ENCODE measurements around the gene SMIM13. TPM values are rescaled to one million over a fixed set of nuclear protein-coding genes. Genes with fewer than 3 reads are reported as not detected.
"Not testable (repeated sequence)": the region's sequence is repeated elsewhere in the genome, so short reads cannot be mapped to it uniquely, and the experiment has no call there.

Gene SMIM13
- total RNA-seq, 2 experiments from 2014 or later: 9.0 to 9.4 TPM

DNA sequence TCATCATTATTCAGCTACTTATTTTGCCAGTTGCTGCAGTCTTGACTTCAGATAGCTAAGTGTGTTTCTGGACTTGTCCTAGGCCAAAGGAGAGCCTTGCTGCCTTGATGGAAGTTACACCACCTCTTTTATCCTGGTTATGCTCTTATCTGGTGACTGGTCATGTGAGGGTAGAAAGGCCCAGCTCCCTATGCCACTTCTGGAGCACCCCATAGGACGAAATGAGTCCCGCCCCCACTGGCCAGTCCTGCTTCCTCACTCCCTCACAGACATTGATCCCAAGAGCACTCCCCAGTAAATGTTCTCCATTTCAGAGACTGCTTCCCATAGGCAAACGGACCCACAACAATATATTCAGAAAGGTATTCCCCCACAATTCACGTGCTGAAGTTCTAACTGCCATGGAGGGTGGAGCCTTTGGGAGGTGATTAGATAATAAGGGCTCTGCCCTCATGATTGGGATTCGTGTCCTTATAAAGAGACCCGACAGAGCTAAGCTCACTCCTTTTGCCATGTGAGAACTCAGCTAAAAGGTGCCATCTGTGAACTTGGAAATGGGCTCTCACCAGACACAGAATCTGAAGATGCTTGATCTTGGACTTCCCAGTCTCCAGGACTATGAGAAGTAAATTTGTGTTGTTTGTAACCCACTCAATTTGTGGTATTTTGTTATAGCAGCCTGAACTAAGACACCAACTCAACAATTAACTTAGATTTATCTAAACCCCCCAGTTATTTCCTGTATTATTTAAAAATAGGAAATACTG, 28.0 kb upstream of the SMIM13 start:
- H3K27ac Mint-ChIP-seq: no peak overlapping the region
- no peaks in the 10 kb centered on the region for H3K9me3 Mint-ChIP-seq
- peaks cover 4% of the 10 kb centered on the region for H3K27me3 Mint-ChIP-seq
- ChIA-PET CTCF (interaction anchor here (0.8 to 1.7 kb wide), 4 partner anchors 10 to 431 kb away, joined by 3 to 4 read pairs (median 4); no protein-coding TSS in a partner anchor), POLR2A (no interaction called here)
- H3K4me1 Mint-ChIP-seq: no peaks in the 10 kb centered on the region
- H3K36me3 Mint-ChIP-seq (ENCODE audit: low read depth): no peaks in the 10 kb centered on the region
- DNase-seq: no peak
- no peak overlapping the region for H3K4me3 Mint-ChIP-seq

DNA sequence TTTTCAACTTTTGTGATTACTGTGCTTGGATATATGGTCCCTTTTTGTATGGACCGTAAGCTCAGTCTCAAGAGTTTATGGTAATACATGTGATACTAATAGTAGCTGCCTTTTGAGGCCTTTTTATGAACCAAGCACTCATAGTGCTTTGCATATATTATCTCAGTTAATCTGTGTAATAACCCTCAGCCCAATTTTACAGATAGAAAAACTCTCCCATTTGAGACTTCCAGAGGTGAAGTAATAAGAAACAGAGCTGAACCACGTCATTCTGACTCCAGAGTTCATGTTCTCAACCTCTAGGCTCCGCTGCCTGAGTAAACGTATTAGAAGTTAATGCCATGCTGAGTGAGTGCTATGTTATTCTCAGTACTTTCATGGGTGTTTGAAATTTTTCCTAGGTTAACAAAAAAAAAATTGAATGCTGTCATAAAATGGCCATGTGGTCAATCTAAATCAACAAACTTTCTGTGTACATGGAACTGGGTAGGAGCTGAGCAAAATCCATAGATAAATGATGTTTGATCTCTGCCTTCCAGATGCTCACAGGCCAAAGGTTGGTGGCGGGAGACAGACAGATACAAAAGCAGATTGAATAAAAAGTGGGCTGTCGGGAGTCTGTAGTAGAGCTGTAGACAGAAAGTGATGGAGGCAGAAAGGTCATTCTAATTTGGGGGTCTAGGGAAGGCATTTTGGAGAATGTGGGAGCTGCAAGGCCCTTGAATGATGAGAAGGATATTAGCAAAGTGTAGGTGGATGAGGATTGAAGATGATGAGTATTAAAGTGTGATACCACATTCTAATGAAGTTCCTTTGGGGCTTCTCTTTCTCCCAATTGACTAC, 26.9 kb upstream of the SMIM13 start:
- H3K27me3 Mint-ChIP-seq: peaks cover 6% of the 10 kb centered on the region
- POLR2A ChIA-PET: no interaction called here

DNA sequence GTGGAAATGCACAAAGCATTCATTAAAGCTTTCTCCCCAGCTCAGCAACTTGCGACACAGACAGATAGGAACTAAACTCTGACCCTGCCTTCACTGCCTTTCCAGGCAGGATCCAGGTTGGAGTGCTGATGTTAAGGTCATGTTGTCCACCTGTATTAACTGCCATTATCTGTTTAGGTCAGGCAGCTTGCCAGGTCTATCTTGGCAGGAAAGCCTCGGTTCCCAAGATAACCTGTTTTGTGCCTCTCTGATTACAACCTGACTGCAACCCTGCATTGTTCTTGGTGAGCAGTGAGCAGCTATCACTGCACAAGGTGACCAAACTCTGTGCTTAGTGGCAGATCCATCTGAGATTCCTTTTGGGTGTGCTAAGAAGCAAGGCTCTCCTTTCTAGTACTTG, 26.3 kb upstream of the SMIM13 start:
- no peaks in the 10 kb centered on the region for H3K9me3 Mint-ChIP-seq
- no peak for DNase-seq
- no peaks in the 10 kb centered on the region for H3K36me3 Mint-ChIP-seq (ENCODE audit: low read depth)
- peaks cover 6% of the 10 kb centered on the region for H3K27me3 Mint-ChIP-seq
- CTCF ChIA-PET: interaction anchor here (1.0 to 1.7 kb wide), 5 partner anchors 8 to 589 kb away, joined by 3 to 8 read pairs (median 4); no protein-coding TSS in a partner anchor
- no peaks in the 10 kb centered on the region for H3K4me1 Mint-ChIP-seq
- no peak overlapping the region for H3K27ac Mint-ChIP-seq
- POLR2A ChIA-PET: no interaction called here
- no peak overlapping the region for H3K4me3 Mint-ChIP-seq

More for the DNA sequence above, 26.9 kb upstream of the SMIM13 start:
- no peak for DNase-seq
- Mint-ChIP-seq H3K27ac (no peak overlapping the region), H3K4me3 (no peak overlapping the region), H3K4me1 (no peaks in the 10 kb centered on the region), H3K9me3 (no peaks in the 10 kb centered on the region), H3K36me3 (ENCODE audit: low read depth) (no peaks in the 10 kb centered on the region)
- CTCF ChIA-PET: interaction anchor here (0.9 to 1.7 kb wide), 6 partner anchors 9 to 588 kb away, joined by 3 to 8 read pairs (median 4); no protein-coding TSS in a partner anchor

DNA sequence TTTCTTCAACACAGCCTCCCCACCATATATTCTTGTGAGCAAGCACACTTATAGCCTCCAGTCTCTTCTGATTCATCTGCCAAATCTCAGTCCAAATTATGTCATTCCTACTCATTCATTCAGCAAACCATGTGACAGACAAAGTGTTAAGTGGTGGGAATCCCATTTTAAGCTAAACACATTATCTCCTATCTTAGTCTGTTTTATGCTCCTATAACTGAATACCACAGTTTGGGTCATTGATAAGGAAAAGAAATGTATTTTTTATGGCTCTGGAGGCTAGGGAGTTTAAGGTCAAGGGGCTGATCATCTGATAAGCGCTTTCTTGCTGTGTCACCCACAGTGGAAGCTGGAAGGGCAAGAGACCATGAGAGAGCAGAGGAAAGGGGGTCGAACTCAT, 23.9 kb upstream of the SMIM13 start:
- DNase-seq: no peak
- POLR2A ChIA-PET: no interaction called here
- Mint-ChIP-seq H3K27ac (no peak overlapping the region), H3K27me3 (peaks cover 3% of the 10 kb centered on the region), H3K36me3 (ENCODE audit: low read depth) (no peaks in the 10 kb centered on the region), H3K4me3 (no peak overlapping the region), H3K4me1 (no peaks in the 10 kb centered on the region), H3K9me3 (no peaks in the 10 kb centered on the region)
- CTCF ChIA-PET: interaction anchor here (0.7 to 2.6 kb wide), 6 partner anchors 19 to 508 kb away, joined by 3 to 6 read pairs (median 4); no protein-coding TSS in a partner anchor

GRCh38 chr6:11072101-11072500, 21.5 kb upstream of the SMIM13 start:
- no peaks in the 10 kb centered on the region for H3K4me1 Mint-ChIP-seq
- H3K36me3 Mint-ChIP-seq (ENCODE audit: low read depth): no peaks in the 10 kb centered on the region
- ChIA-PET CTCF (interaction anchor here (3.4 kb wide), 1 partner anchor 117 kb away, joined by 10 read pairs; no protein-coding TSS in a partner anchor), POLR2A (no interaction called here)
- H3K27me3 Mint-ChIP-seq: peaks cover 3% of the 10 kb centered on the region
- DNase-seq: no peak
- H3K27ac Mint-ChIP-seq: no peak overlapping the region
- H3K4me3 Mint-ChIP-seq: no peak overlapping the region
- no peaks in the 10 kb centered on the region for H3K9me3 Mint-ChIP-seq

- H3K27ac Mint-ChIP-seq: no peak overlapping the region
- H3K9me3 Mint-ChIP-seq: no peaks in the 10 kb centered on the region
- ChIA-PET CTCF (interaction anchor here (1.2 to 1.7 kb wide), 3 partner anchors 8 to 10 kb away, joined by 3 to 7 read pairs (median 4); no protein-coding TSS in a partner anchor), POLR2A (no interaction called here)
- H3K27me3 Mint-ChIP-seq: no peaks in the 10 kb centered on the region
- H3K36me3 Mint-ChIP-seq (ENCODE audit: low read depth): no peaks in the 10 kb centered on the region
- H3K4me1 Mint-ChIP-seq: no peaks in the 10 kb centered on the region
- no peak for DNase-seq
- no peak overlapping the region for H3K4me3 Mint-ChIP-seq
Measured at GRCh38 chr6:11076540-11076939, 17.1 kb upstream of the SMIM13 start.

DNA sequence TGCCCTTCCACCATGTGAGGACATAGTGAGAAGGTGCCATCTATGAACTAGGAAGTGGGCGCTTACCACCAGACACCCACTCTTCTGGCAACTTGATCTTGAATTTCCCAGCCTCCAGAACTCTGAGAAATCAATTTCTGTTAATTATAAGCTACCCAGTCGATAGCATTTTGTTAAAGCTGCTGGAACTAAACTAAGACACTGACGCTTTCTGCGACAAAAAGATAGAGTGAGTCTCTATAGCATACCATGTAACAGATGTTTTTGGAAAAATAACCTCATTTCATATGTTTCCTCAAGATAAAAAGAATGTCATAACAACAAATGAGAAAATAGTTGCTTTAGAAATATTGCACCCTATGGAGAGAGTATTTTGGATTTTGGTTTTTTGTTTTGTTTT, 15.4 kb upstream of the SMIM13 start:
- ChIA-PET CTCF (no interaction called here), POLR2A (no interaction called here)
- Mint-ChIP-seq H3K4me1 (no peaks in the 10 kb centered on the region), H3K27me3 (no peaks in the 10 kb centered on the region), H3K27ac (no peak overlapping the region), H3K36me3 (ENCODE audit: low read depth) (no peaks in the 10 kb centered on the region), H3K4me3 (no peak overlapping the region), H3K9me3 (no peaks in the 10 kb centered on the region)
- no peak for DNase-seq

DNA sequence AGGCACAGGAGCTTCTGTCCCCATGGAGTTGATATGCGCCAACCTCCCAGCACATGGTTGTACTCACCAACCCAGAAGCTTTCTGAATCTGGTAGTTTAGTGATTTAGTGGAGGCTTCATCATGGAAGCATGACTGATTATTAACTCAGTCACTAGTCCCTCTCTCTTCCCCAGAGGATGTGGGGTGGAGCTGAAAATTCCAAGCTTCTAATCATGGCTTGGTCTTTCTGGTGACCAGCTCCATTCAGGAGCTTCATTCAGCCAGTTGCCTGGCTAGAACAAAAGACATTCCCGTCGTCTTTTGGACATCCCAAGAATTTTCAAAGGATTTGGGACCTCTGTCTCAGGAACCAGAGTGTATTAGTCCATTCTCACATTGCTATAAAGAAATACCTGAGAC, 13.3 kb upstream of the SMIM13 start:
- Mint-ChIP-seq H3K27me3 (no peaks in the 10 kb centered on the region), H3K9me3 (no peaks in the 10 kb centered on the region), H3K36me3 (ENCODE audit: low read depth) (no peaks in the 10 kb centered on the region), H3K4me1 (no peaks in the 10 kb centered on the region), H3K27ac (no peak overlapping the region), H3K4me3 (no peak overlapping the region)
- CTCF ChIA-PET: interaction anchor here (0.6 to 0.7 kb wide), 2 partner anchors 12 to 385 kb away, joined by 3 read pairs; partner anchors contain the start of gene PAK1IP1
- POLR2A ChIA-PET: no interaction called here
- no peak for DNase-seq

GRCh38 chr6:11083491-11083890, 10.1 kb upstream of the SMIM13 start:
- no peaks in the 10 kb centered on the region for H3K4me1 Mint-ChIP-seq
- ChIA-PET CTCF (no interaction called here), POLR2A (no interaction called here)
- H3K27ac Mint-ChIP-seq: no peak overlapping the region
- no peaks in the 10 kb centered on the region for H3K9me3 Mint-ChIP-seq
- no peak overlapping the region for H3K4me3 Mint-ChIP-seq
- DNase-seq: no peak
- H3K36me3 Mint-ChIP-seq (ENCODE audit: low read depth): no peaks in the 10 kb centered on the region
- H3K27me3 Mint-ChIP-seq: no peaks in the 10 kb centered on the region

DNA sequence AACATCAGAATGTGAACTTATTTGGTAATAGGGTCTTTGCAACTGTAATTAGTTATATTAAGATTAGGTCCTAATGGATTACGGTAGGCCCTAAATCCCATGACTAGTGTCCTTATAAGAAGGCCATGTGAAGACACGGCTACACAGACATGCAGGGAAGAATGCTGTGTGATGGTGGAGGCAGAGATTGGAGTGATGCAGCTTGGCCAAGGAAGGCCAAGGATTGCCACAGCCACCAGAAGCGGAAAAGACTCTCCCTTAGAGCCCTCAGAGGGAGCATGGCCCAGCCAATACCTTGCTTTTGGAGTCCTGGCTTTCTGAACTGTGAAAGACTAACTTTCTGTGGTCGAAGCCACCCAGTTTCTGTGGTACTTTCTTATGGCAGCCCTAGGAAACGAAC, 9.7 kb upstream of the SMIM13 start:
- ChIA-PET CTCF (no interaction called here), POLR2A (no interaction called here)
- Mint-ChIP-seq H3K4me1 (no peaks in the 10 kb centered on the region), H3K9me3 (no peaks in the 10 kb centered on the region), H3K27ac (no peak overlapping the region), H3K4me3 (no peak overlapping the region), H3K27me3 (no peaks in the 10 kb centered on the region), H3K36me3 (ENCODE audit: low read depth) (no peaks in the 10 kb centered on the region)
- DNase-seq: no peak

GRCh38 chr6:11085758-11086435, 7.7 kb upstream of the SMIM13 start:
- CTCF ChIA-PET: no interaction called here
- no peaks in the 10 kb centered on the region for H3K27me3 Mint-ChIP-seq
- H3K4me3 Mint-ChIP-seq: no peak overlapping the region
- H3K4me1 Mint-ChIP-seq: no peaks in the 10 kb centered on the region
- POLR2A ChIA-PET: no interaction called here
- no peak for DNase-seq
- H3K27ac Mint-ChIP-seq: no peak overlapping the region
- H3K9me3 Mint-ChIP-seq: no peaks in the 10 kb centered on the region
- H3K36me3 Mint-ChIP-seq (ENCODE audit: low read depth): no peaks in the 10 kb centered on the region

DNA sequence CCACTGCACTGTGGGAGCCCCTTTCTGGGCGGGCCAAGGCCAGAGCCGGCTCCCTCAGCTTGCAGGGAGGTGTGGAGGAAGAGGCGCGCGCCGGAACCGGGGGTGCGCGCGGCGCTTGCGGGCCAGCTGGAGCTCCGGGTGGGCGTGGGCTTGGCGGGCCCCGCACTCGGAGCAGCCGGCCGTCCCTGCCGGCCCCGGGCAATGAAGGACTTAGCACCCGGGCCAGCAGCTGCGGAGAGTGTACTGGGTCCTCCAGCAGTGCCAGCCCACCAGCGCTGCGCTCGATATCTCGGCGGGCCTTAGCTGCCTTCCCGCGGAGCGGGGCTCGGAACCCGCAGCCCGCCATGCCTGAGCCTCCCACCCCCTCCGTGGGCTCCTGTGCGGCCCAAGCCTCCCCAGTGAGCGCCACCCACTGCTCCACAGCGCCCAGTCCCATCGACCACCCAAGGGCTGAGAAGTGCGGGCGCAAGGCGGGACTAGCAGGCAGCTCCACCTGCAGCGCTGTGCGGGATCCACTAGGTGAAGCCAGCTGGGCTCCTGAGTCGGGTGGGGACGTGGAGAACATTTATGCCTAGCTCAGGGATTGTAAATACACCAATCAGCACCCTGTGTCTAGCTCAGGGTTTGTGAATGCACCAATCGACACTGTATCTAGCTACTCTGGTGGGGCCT, 6.4 kb upstream of the SMIM13 start:
- H3K4me1 Mint-ChIP-seq; H3K4me3 Mint-ChIP-seq; H3K27ac Mint-ChIP-seq; H3K9me3 Mint-ChIP-seq; H3K36me3 Mint-ChIP-seq (ENCODE audit: low read depth); H3K27me3 Mint-ChIP-seq; DNase-seq; POLR2A ChIA-PET: not testable (repeated sequence)
- CTCF ChIA-PET: interaction anchor here (0.8 kb wide), 1 partner anchor 10 kb away, joined by 3 read pairs; no protein-coding TSS in a partner anchor
